Heart left ventricle (tissue), 16 donors: ENCODE results near the gene RCBTB2. TPM values are rescaled to one million over a fixed set of nuclear protein-coding genes. Genes with fewer than 3 reads are reported as not detected.
A peak's percentile ranks its signal among the peaks of the same experiment; 100 is the strongest.
"Not testable (repeated sequence)": the region's sequence is repeated elsewhere in the genome, so short reads cannot be mapped to it uniquely, and the experiment has no call there.

ENCODE experiments used
- ATAC-seq, 4 donors: fragments of 200-7000 bp; cut with Tn5 transposase; one replicate each; pipeline ENCODE4 v1.9.1; 2020 to 2022; ENCODE audit warnings: moderate library complexity in 4 of 4, mild to moderate bottlenecking in 3 of 4, moderate number of reproducible peaks in 1 of 4
- DNase-seq, 5 donors: peaks; one replicate each; pipeline ENCODE4 v3.0.0-alpha.2; 2020
- H3K27ac ChIP-seq, 12 donors: fragments of 200-600 bp; sonication (generic) in 4 of 12; one replicate each; pipeline versions ENCODE4 v1.5.0 to v1.8.0; 2016 to 2022; ENCODE audit warnings: mild to moderate bottlenecking in 2 of 12
- H3K27me3 ChIP-seq, 9 donors: fragments of 200-600 bp; sonication (generic) in 2 of 9; one replicate each; pipeline versions ENCODE4 v1.5.1 to v1.8.0; 2016 to 2022; ENCODE audit warnings: mild to moderate bottlenecking in 3 of 9
- H3K36me3 ChIP-seq, 9 donors: fragments of 200-600 bp; sonication (generic) in 2 of 9; one replicate each; pipeline versions ENCODE4 v1.5.0 to v1.8.0; 2018 to 2022; ENCODE audit warnings: mild to moderate bottlenecking in 2 of 9
- H3K4me1 ChIP-seq, 12 donors: fragments of 200-600 bp; sonication (generic) in 4 of 12; one replicate each; pipeline versions ENCODE4 v1.5.0 to v1.8.0; 2016 to 2022; ENCODE audit warnings: mild to moderate bottlenecking in 3 of 12
- H3K4me3 ChIP-seq, 12 donors: fragments of 200-600 bp; sonication (generic) in 4 of 12; one replicate each; pipeline versions ENCODE4 v1.5.0 to v1.8.0; 2017 to 2022; ENCODE audit warnings: mild to moderate bottlenecking in 9 of 12, moderate library complexity in 4 of 12
- H3K9me3 ChIP-seq, 12 donors: fragments of 200-600 bp; sonication (generic) in 4 of 12; one replicate each; pipeline versions ENCODE4 v1.5.0 to v1.8.0; 2016 to 2022; ENCODE audit warnings: mild to moderate bottlenecking in 1 of 12
- CTCF ChIP-seq, 12 donors: fragments of 200-600 bp; sonication (generic) in 4 of 12; IDR thresholded peaks; one replicate each; pipeline versions ENCODE4 v1.5.0 to v1.8.0; 2018 to 2022; ENCODE audit warnings: antibody characterized with exemption in 12 of 12, mild to moderate bottlenecking in 5 of 12
- POLR2A ChIP-seq, 2 donors: fragments of 450-650 bp; IDR thresholded peaks; one replicate each; pipeline ENCODE4 v1.6.1; 2017; ENCODE audit warnings: antibody characterized with exemption in 2 of 2, mild to moderate bottlenecking in 2 of 2, moderate library complexity in 2 of 2
- whole genome bisulfite sequencing, 4 donors: extraction: QIAGEN DNeasy Blood & Tissue Kit in 2 of 4; methylation state at CpG; one replicate each; pipeline versions ENCODE4 v1.1.5 to v1.1.7; 2013 to 2018; 5-methylcytosine and 5-hydroxymethylcytosine counted together
- intact Hi-C, 10 donors: fragments of 100-400 bp; cut with DNase I; formaldehyde crosslinking; loops; one replicate each; pipeline versions ENCODE4 v1.11.1 to v1.14.2; 2022
- polyA plus RNA-seq, 2 donors: library from polyadenylated mRNA; stranded (reverse); fragments of 200-250 nt; gene quantifications; one replicate each; pipeline ENCODE4 v1.2.3, GENCODE V29; 2013
- total RNA-seq, 9 donors: library from RNA; depleted of rRNA in 2 of 9; stranded (reverse); fragments of >200 nt in 2 of 9; fragmentation: NEBNext Ultra II Directional in 3 of 9; extraction: Animal tissue kit (Norgen Biotek cat#: 25700) in 3 of 9; gene quantifications; one replicate each; pipeline versions ENCODE4 v1.1.0 to v1.2.4, GENCODE V29; 2016 to 2023
- donor health status: ischemic (EF 13 %, LVEDD 7.1; RV severe dilation, severe dysfunction).
- donor health status: healthy with polysubstance abuse.
- donor health status: DM: no; HTN: yes; CAD: no.
- donor health status: DM: no; HTN: no; CAD: no.
- donor health status: ischemic (EF 25% LVEDD 6.9; RV normal size, moderate dysfunction).
- donor health status: ischemic (EF 25% LVEDD 5.7; RV mildly dilated, moderate dysfunction).
- donor health status: healthy.
- donor health status: DM: yes; HTN: yes; CAD: no.
- donor health status: ischemic (EF 35%, LVEDD 5.7; RV mildly dilated, moderate dysfunction).
- donor health status: nonischemic (EF 11% LVEDD 7.7; RV severe dilation, severe dysfunction).
- donor health status: DM: yes; HTN: yes; CAD: no.
- donor health status: PGD.
- donor health status: ischemic (EF 29% LVEDD 5.4; RV normal size, mild dysfunction).
- donor health status: nonischemic (EF 23%, LVEDD 6.1; RV moderate dilation, normal function).

Gene RCBTB2
- total and polyA plus RNA-seq, 11 donors: 5.9 to 16.2 (median 11.5) TPM

DNA sequence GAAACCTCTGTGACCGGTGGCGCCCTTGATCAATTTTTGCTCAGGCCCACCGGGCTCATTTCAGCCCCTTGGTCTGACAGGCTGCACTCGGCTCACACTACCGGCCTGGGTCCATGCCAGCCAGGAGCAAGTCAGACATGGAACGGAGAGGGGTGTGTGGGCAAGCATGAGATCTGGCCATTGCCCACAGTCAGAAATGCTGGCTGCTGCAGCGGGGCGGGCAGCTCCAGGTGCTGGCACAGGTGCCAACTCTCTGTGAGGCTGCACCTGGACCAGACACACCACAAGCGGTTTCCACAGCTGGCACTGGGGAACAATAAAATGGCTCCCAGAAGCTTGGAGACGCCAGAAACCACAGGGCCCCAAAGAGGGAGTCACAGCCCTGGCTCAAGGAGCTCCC, 76.3 kb downstream of the RCBTB2 start:
- 97 to 99% (median 97%) methylated on average over 10 of the region's 10 CpGs for WGBS, 4 donors
- H3K4me1 ChIP-seq: no peaks in the 10 kb centered on the region
- intact Hi-C loops: no loop called here
- H3K27me3 ChIP-seq: no peaks in the 10 kb centered on the region
- no peak overlapping the region for H3K27ac ChIP-seq
- no peak overlapping the region for H3K4me3 ChIP-seq
- no peak for TF ChIP-seq POLR2A (IDR thresholded peaks at IDR 0.05)
- no peak for TF ChIP-seq CTCF (IDR thresholded peaks at IDR 0.05)
- ATAC-seq (no peak), DNase-seq (no peak)
- peaks cover 0 to 80% (median 74%) of the 10 kb centered on the region in 9 donors for H3K36me3 ChIP-seq
- peaks cover 0 to 2% (median 0%) of the 10 kb centered on the region in 12 donors for H3K9me3 ChIP-seq

DNA sequence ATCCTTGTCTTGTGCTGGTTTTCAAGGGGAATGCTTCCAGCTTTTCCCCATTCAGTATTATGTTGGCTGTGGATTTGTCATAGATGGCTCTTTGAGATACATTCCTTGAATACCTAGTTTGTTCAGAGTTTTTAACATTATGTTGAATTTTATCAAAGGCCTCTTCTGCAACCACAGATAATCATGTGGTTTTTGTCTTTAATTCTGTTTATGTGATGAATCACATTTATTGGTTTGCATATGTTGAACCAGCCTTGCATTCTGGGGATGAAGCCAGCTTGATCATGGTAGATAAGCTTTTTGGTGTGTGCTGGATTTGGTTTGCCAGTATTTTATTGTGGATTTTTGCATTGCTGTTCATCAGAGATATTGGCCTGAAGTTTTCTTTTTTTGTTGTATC, 81.7 kb downstream of the RCBTB2 start:
- intact Hi-C loops, H3K4me3 ChIP-seq, H3K27ac ChIP-seq, H3K27me3 ChIP-seq, ATAC-seq, DNase-seq: not testable (repeated sequence)
- H3K36me3 ChIP-seq: peaks cover 0 to 34% (median 28%) of the 10 kb centered on the region in 9 donors
- H3K4me1 ChIP-seq: peaks cover 0 to 37% (median 1%) of the 10 kb centered on the region in 12 donors
- H3K9me3 ChIP-seq: peaks cover 0 to 19% (median 8%) of the 10 kb centered on the region in 12 donors

GRCh38 chr13:48449656-48450055, 83.2 kb downstream of the RCBTB2 start:
- intact Hi-C loops: no loop called here
- ATAC-seq: no peak

DNA sequence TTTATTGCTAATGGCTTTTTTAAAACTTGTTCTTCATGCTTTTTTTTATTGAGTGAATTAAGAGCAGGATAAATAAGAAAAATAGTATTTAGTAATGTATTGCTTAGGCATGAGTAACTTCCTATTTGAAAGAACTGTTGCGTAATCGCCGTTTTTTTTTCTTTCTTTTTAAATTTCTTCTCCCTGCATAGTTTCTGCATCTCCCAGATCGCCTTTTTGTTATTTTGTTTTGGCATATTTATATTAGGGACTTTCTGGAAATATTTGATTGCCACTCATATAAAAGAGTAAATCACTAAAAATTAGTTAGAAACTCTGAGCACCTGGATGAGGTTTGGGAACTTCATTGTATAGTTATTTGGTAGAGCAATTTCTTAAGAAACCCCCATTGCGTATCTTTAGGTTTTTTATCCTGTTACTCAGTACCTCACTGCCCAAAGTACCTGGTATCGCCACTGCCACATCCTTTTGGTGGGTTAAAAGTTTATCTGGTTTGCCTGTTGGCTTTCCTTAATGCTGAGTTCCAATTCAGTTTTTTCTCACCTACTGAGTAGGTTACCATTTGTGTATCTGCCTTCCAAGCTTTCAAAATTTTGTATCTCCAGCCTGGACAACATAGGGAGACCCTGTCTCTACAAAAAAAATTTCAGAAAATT, 83.8 kb downstream of the RCBTB2 start:
- no peaks in the 10 kb centered on the region for H3K27me3 ChIP-seq
- H3K27ac ChIP-seq: peak overlapping the region in 9 of 12 donors; percentile 6 to 84 (median 33)
- peaks cover 0 to 17% (median 11%) of the 10 kb centered on the region in 9 donors for H3K36me3 ChIP-seq
- TF ChIP-seq CTCF (IDR thresholded peaks at IDR 0.05): no peak
- no peak for TF ChIP-seq POLR2A (IDR thresholded peaks at IDR 0.05)
- peaks cover 0 to 19% (median 8%) of the 10 kb centered on the region in 12 donors for H3K9me3 ChIP-seq
- no peak for DNase-seq
- intact Hi-C loops: no loop called here
- WGBS, 4 donors: 55 to 66% (median 60%) methylated on average over 6 of the region's 6 CpGs
- peak in 2 of 4 donors; percentile 36 to 49 for ATAC-seq
- peaks cover 0 to 43% (median 1%) of the 10 kb centered on the region in 12 donors for H3K4me1 ChIP-seq
- peak overlapping the region in 5 of 12 donors; percentile 15 to 32 (median 27) for H3K4me3 ChIP-seq

More at GRCh38 chr13:48449656-48450055, 83.2 kb downstream of the RCBTB2 start:
- no peak for TF ChIP-seq CTCF (IDR thresholded peaks at IDR 0.05)
- no peak for TF ChIP-seq POLR2A (IDR thresholded peaks at IDR 0.05)
- H3K4me3 ChIP-seq: no peak overlapping the region
- H3K27me3 ChIP-seq: no peaks in the 10 kb centered on the region
- H3K9me3 ChIP-seq: peaks cover 0 to 19% (median 8%) of the 10 kb centered on the region in 12 donors
- H3K27ac ChIP-seq: peak overlapping the region in 1 of 12 donors; percentile 84
- DNase-seq: no peak
- 88 to 93% (median 92%) methylated on average over 2 of the region's 2 CpGs for WGBS, 4 donors
- peaks cover 0 to 43% (median 1%) of the 10 kb centered on the region in 12 donors for H3K4me1 ChIP-seq
- peaks cover 0 to 23% (median 17%) of the 10 kb centered on the region in 9 donors for H3K36me3 ChIP-seq
